Stimulated activated CD8-positive, alpha-beta memory T cell treated with anti-CD3 and anti-CD28 coated beads, Interleukin-15, amount 100 ng/mL, for 24 hours (primary cell): Measurements from ENCODE around the gene APOL3.
"Not testable (repeated sequence)": the region's sequence is repeated elsewhere in the genome, so short reads cannot be mapped to it uniquely, and the experiment has no call there.

Source experiments
- DNase-seq: peaks from one replicate; pipeline ENCODE4 v3.0.0-alpha.2; 2020; ENCODE audit warnings: low read depth

The APOL3 gene, protein sequence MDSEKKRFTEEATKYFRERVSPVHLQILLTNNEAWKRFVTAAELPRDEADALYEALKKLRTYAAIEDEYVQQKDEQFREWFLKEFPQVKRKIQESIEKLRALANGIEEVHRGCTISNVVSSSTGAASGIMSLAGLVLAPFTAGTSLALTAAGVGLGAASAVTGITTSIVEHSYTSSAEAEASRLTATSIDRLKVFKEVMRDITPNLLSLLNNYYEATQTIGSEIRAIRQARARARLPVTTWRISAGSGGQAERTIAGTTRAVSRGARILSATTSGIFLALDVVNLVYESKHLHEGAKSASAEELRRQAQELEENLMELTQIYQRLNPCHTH

GRCh38 chr22:36160499-36160942 lies at the start of gene APOL3:
TSS of gene APOL3 (minus strand) at chr22:36160755. CDS start at chr22:36149055, 11,700 bp downstream.
- DNase-seq = no peak

DNA sequence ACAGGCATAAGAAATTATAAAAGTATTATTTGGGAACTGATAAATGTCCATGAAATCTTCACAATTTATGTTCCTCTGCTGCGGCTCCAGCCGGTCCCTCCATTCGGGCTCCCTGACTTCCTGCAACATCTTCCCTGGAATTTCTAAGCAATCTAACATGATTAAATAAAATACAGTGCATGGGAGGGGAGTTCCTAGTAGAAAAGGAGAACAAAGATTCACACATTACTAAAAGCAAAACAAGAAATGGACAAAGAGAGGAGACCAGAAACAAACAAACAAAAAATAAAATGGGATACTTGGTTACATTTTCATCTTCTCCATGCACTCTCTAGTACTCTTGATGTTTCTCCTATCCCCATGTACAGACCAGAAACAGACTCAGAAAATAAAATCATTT lies 49.7 kb upstream of the APOL3 start:
- no peak for DNase-seq

DNA sequence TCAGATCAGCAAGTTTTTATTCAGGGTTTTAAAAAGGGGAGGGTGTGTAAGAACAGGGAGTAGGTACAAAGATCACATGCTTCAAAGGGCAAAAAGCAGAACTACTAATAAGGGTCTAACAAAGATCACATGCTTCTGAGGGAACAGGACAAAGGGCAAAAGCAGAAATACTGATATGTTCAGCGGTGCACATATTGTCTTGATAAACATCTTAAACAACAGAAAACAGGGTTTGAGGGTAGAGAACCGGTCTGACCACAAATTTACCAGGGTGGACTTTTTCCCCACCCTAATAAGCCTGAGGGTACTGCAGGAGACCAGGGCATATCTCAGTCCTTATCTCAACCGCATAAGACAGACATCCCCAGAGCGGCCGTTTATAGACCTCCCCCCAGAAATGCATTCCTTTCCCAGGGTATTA lies 48.9 kb upstream of the APOL3 start:
- not testable (repeated sequence) for DNase-seq

GRCh38 chr22:36208914-36209313 lies 48.4 kb upstream of the APOL3 start:
- no peak for DNase-seq

DNA sequence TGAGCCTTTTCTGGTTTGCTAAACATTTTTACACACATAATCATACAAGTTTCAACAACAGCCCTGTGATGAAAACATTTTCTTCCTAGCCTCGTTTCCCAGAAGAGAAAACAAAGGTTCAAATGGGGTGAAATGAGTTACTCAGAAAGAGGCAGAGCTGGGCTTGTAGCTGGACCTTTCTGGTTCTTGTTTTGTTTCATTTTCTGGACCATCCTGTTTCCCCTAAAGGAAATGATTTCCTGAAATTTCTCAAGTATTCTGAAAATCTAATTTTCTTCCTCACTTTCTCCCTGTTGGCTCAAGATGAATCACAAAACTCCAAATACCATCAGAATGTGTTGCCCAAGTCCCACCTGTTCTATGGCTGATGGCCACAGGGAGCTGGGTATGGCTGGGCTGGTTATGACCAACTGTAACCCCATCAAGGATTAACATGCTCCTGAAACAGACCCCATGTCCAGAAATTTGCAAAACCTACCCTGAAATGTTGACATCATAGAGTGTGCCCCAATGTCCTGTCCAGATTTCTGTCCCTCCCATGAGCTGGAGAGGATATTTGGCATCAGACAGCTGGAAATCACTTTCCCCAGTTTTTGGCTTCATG lies 47.7 kb upstream of the APOL3 start:
- DNase-seq = no peak

DNA sequence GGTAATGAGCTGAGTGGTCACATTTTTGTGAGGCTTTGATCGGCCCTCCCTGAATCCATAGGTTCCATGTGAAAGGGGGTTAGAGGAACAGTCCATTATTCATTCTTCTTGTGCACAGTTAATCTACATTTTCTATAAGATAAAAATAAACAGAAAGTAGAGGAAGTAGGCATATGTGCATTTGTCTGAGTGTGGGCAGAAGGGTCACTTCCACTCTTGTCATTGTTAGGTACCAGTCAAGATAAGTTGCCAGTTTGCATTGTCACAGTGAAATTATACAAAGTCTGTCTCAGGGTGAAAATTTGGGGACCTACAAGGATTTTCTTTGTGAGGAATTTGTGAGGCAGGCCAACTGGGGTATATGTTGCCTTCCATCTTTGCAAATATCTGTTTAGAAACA lies 45.7 kb upstream of the APOL3 start:
- no peak for DNase-seq

DNA sequence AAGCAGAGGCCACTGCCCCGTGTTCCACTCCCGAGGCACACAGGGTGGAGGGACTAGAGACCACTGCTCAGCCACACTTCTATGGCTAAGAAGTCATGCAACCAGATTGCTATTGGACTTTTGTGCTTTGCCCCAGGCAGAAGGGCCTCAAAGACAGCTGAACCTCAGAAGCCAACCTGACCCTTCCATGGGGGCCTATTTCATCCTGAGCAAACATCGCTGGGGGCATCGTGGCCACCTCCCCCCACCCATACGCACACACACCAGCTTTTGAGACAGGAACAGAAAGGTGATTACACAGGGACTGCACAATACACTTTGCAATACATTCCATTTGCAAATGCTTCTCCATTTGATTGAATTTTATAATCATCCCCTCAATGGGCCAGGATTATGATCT lies 45.0 kb upstream of the APOL3 start:
- not testable (repeated sequence) for DNase-seq

GRCh38 chr22:36204632-36205015 lies 44.1 kb upstream of the APOL3 start:
- DNase-seq = no peak

DNA sequence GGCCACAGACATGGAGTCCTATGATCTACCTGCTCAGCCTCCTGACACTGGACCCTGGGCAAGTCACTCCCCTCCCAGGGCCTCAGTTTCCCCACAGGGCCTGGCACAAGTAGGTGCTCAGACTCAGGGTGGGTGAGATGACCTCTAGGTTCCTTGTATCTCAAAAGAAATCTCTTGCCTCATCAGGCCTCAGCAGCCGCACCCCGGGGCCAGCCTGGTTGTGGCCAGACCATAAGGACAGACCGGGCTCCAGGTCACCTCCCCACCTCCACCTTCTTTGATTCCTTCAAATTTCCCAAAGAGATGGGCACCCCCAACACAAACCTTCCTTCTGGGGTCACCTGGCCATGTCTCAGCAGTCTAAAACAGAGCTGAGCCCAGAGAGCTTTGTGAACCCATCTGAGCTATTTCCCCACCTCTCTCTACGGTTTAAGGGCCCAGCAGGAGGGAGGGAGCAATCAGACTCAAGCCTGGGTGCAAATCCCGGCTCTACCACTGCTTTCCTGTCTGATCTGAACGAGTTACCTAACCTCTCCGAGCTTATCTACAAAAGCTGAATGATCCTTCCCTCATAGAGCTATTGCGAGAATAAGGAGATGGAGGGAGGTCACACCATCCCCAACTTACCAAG lies 43.6 kb upstream of the APOL3 start:
- DNase-seq = no peak

DNA sequence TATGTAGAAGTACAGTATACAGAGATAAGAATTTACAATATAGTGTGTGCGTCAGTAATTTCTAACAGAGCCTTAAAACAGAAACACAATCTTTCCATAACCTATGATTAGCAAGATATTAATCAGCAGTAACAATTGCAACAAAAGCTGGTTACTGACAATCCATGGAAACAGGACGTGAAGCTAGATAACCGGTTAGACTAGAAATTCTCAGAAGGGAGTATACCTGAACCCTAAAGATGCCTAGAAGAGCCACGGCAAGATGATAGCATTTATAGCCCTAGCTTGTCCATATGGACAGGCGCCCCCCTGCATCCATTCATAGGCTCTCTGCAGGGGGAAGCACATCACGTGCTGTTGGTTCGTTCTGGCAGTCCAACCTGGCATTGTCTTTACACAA lies 42.9 kb upstream of the APOL3 start:
- DNase-seq = not testable (repeated sequence)

- DNase-seq = not testable (repeated sequence)
Observed at GRCh38 chr22:36202906-36203305, 42.4 kb upstream of the APOL3 start.

- DNase-seq = no peak
Observed at GRCh38 chr22:36201630-36202319, 41.2 kb upstream of the APOL3 start, which contains the start of gene APOL4. TSS of gene APOL4 (minus strand) at chr22:36201809. CDS start at chr22:36201734, 75 bp downstream.

GRCh38 chr22:36201025-36201424 lies 40.5 kb upstream of the APOL3 start:
- not testable (repeated sequence) for DNase-seq

GRCh38 chr22:36199001-36199551 lies 38.5 kb upstream of the APOL3 start:
- DNase-seq = no peak

GRCh38 chr22:36198536-36198935 lies 38.0 kb upstream of the APOL3 start:
- no peak for DNase-seq

- no peak for DNase-seq
Observed at GRCh38 chr22:36197514-36198146, 37.1 kb upstream of the APOL3 start.

- no peak for DNase-seq
Observed at GRCh38 chr22:36197065-36197440, 36.5 kb upstream of the APOL3 start.

- no peak for DNase-seq
Observed at GRCh38 chr22:36196254-36197064, 35.9 kb upstream of the APOL3 start.

GRCh38 chr22:36194971-36195370 lies 34.4 kb upstream of the APOL3 start:
- no peak for DNase-seq

GRCh38 chr22:36194385-36194784 lies 33.8 kb upstream of the APOL3 start:
- DNase-seq = no peak

GRCh38 chr22:36193577-36193976 lies 33.0 kb upstream of the APOL3 start:
- DNase-seq = no peak
